Hepatocyte (in vitro differentiated cells): ENCODE results near the gene CRKL. TPM values are rescaled to one million over a fixed set of nuclear protein-coding genes. Genes with fewer than 3 reads are reported as not detected.

Source experiments
- DNase-seq: peaks from one replicate; pipeline ENCODE4 v3.0.0-alpha.2; 2016; ENCODE audit warnings: low spot score
- H2AFZ ChIP-seq: fragments of 200-600 bp; sonication (generic); 2 replicates; pipeline ENCODE4 v1.6.0; 2016; ENCODE audit warnings: antibody characterized with exemption, mild to moderate bottlenecking
- H3K27ac ChIP-seq: fragments of 200-600 bp; sonication (generic); 2 replicates; pipeline ENCODE4 v1.5.1; 2016; ENCODE audit warnings: mild to moderate bottlenecking
- H3K27me3 ChIP-seq: fragments of 200-600 bp; sonication (generic); 2 replicates; pipeline ENCODE4 v1.6.1; 2016
- H3K36me3 ChIP-seq: fragments of 200-600 bp; sonication (generic); replicated peaks from 2 replicates; pipeline ENCODE4 v1.5.1; 2016; ENCODE audit warnings: low read depth; ENCODE audit not compliant: insufficient read depth
- H3K4me1 ChIP-seq: fragments of 200-600 bp; sonication (generic); 2 replicates; pipeline ENCODE4 v1.5.1; 2016; ENCODE audit warnings: mild to moderate bottlenecking, moderate library complexity; ENCODE audit not compliant: insufficient read depth
- H3K4me2 ChIP-seq: fragments of 200-600 bp; sonication (generic); 2 replicates; pipeline ENCODE4 v1.6.0; 2016
- H3K4me3 ChIP-seq: fragments of 200-600 bp; sonication (generic); 2 replicates; pipeline ENCODE4 v1.5.1; 2016; ENCODE audit warnings: mild to moderate bottlenecking
- H3K79me2 ChIP-seq: fragments of 200-600 bp; sonication (generic); 2 replicates; pipeline ENCODE4 v1.6.0; 2017; ENCODE audit warnings: mild to moderate bottlenecking
- H3K9me2 ChIP-seq: fragments of 200-600 bp; sonication (generic); replicated peaks from 2 replicates; pipeline ENCODE4 v1.6.0; 2017; ENCODE audit warnings: mild to moderate bottlenecking; ENCODE audit not compliant: insufficient read depth
- H3K9me3 ChIP-seq: fragments of 200-600 bp; sonication (generic); 2 replicates; pipeline ENCODE4 v1.5.1; 2016; ENCODE audit warnings: low read depth, mild to moderate bottlenecking
- H4K20me1 ChIP-seq: fragments of 200-600 bp; sonication (generic); 2 replicates; pipeline ENCODE4 v1.6.0; 2016; ENCODE audit warnings: mild to moderate bottlenecking; ENCODE audit not compliant: insufficient read depth, poor library complexity, severe bottlenecking
- CTCF ChIP-seq: fragments of 200-600 bp; sonication (generic); IDR thresholded peaks from 2 replicates; pipeline ENCODE4 v1.5.1; 2016; ENCODE audit warnings: antibody characterized with exemption, mild to moderate bottlenecking; ENCODE audit not compliant: poor library complexity
- EZH2 ChIP-seq: fragments of 200-600 bp; sonication (generic); IDR thresholded peaks from 2 replicates; pipeline ENCODE4 v1.6.1; 2016; ENCODE audit warnings: antibody characterized with exemption, mild to moderate bottlenecking, borderline replicate concordance
- EZH2phosphoT487 ChIP-seq: fragments of 200-600 bp; sonication (generic); IDR thresholded peaks from one replicate; pipeline ENCODE4 v1.6.1; 2018; ENCODE audit warnings: antibody characterized with exemption, mild to moderate bottlenecking, low read depth, moderate library complexity; ENCODE audit not compliant: unreplicated experiment, severe bottlenecking
- WGBS: methylation state at CpG from one replicate; pipeline ENCODE4 v1.1.6; 2016; ENCODE audit warnings: low lambda C conversion rate; ENCODE audit errors: missing lambda C conversion rate; 5-methylcytosine and 5-hydroxymethylcytosine counted together
- polyA plus RNA-seq: library from polyadenylated mRNA; unstranded; fragments of >200 nt; fragmentation: Nextera tagmentation; extraction: Ambion mirVana; gene quantifications from 2 replicates; pipeline ENCODE4 v1.2.1, GENCODE V29; 2016
- total RNA-seq: library from RNA; depleted of rRNA; stranded (reverse); fragments of >200 nt; gene quantifications from 2 replicates; pipeline ENCODE4 v1.2.3, GENCODE V29; 2014

The CRKL gene
- total and polyA plus RNA-seq, 2 experiments from 2014 or later, result 31.8 to 49.2 TPM

DNA sequence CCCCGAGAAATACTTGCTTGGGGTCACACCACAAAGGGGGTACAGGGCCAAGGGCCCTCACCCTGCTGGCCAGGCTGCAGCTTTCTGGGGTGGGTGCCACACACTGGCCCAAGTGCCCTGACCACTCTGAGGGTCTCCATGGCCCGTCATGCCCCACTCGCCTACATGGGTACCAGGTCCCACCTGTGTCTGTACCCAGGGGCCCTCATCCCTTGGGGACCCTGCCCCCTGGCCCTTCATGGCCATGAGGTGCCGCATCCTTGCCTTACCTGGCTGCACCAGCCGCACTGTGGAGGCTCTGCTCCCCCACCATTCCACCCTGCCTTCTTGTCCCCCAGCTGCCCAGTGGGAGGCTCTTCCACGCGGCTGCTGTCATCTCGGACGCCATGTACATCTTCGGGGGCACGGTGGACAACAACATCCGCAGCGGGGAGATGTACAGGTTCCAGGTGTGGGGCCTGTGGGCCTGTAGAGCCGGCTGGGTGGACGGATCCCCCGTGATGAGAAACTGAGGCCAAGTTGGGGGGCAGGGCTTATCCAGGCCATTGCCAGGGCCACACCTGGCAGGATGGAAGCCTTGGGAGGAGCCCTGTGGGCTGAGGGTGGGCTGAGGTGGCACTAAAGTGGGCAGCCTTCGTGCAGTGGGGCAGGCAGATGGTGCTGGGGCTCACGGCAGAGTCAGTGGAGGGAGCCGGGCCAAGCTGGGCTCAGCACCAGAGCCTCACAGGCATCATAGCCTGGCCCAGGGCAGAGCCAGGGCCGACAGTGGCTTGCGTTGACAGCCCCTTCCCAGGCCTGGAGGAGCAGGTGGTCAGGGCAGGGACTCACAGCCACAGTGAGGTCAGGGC, 75.5 kb downstream of the CRKL start:
- H3K27ac ChIP-seq, result no peak overlapping the region
- H3K27me3 ChIP-seq, result no peaks in the 10 kb centered on the region
- DNase-seq, result no peak
- H3K4me3 ChIP-seq, result no peak overlapping the region
- no peaks in the 10 kb centered on the region for H3K4me1 ChIP-seq
- TF ChIP-seq EZH2 (no peak), EZH2phosphoT487 (no peak), CTCF (no peak)
- H4K20me1 ChIP-seq, result no peaks in the 10 kb centered on the region
- no peaks in the 10 kb centered on the region for H3K9me2 ChIP-seq
- no peak overlapping the region for H2AFZ ChIP-seq
- no peak overlapping the region for H3K4me2 ChIP-seq
- 92% methylated on average over 21 of the region's 21 CpGs for WGBS
- no peaks in the 10 kb centered on the region for H3K36me3 ChIP-seq
- H3K9me3 ChIP-seq, result no peaks in the 10 kb centered on the region
- no peaks in the 10 kb centered on the region for H3K79me2 ChIP-seq

DNA sequence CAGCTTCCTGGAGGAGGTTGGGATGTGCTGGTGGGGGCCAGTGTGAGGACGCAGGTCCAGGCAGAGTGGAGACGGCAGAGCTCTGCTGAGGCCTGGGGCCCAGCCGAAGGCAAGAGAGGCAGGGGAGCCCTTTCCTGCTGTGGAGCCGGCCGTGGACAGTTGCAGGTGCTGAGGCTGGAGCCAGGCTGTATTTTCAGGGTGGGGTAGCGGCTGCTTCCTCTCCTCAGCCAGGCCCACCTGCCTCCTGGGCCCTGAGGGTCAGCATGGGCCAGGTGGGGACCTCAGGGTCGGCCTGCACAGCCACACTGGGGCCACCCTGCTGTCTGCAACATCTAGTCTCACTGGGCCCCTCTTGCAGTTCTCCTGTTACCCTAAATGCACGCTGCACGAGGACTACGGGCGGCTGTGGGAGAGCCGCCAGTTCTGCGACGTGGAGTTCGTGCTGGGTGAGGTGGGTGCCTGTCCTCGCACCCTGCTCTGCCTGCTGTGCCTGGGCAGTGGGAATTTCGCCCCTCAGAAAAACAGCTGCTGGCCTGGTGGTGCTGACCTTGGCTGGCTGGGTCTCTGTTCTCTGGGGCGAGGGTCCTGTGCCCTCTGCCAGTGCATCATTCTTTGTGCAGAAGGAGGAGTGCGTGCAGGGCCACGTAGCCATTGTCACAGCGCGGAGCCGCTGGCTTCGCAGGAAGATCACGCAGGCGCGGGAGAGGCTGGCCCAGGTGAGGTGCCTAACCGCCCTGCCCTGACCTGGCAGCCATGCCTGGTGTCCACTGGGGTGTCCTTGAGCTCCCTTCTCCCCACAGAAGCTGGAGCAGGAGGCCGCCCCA, 76.3 kb downstream of the CRKL start:
- H3K9me2 ChIP-seq, result no peaks in the 10 kb centered on the region
- no peak overlapping the region for H3K4me2 ChIP-seq
- H3K4me1 ChIP-seq, result no peaks in the 10 kb centered on the region
- no peak for DNase-seq
- H3K36me3 ChIP-seq, result no peaks in the 10 kb centered on the region
- H3K27ac ChIP-seq, result no peak overlapping the region
- 97% methylated on average over 29 of the region's 29 CpGs for WGBS
- no peaks in the 10 kb centered on the region for H3K79me2 ChIP-seq
- no peak overlapping the region for H3K4me3 ChIP-seq
- TF ChIP-seq CTCF, result no peak
- no peak for TF ChIP-seq EZH2
- no peak for TF ChIP-seq EZH2phosphoT487
- H3K27me3 ChIP-seq, result no peaks in the 10 kb centered on the region
- H3K9me3 ChIP-seq, result no peaks in the 10 kb centered on the region
- H2AFZ ChIP-seq, result no peak overlapping the region
- no peaks in the 10 kb centered on the region for H4K20me1 ChIP-seq

- DNase-seq, result no peak
These were observed 77.1 kb downstream of the CRKL start for GRCh38 chr22:20994128-20994901.

More at GRCh38 chr22:20994128-20994901, 77.1 kb downstream of the CRKL start:
- no peaks in the 10 kb centered on the region for H3K79me2 ChIP-seq
- H3K4me3 ChIP-seq, result no peak overlapping the region
- H3K9me2 ChIP-seq, result no peaks in the 10 kb centered on the region
- H4K20me1 ChIP-seq, result no peaks in the 10 kb centered on the region
- H3K27ac ChIP-seq, result no peak overlapping the region
- H2AFZ ChIP-seq, result no peak overlapping the region
- no peaks in the 10 kb centered on the region for H3K36me3 ChIP-seq
- H3K4me2 ChIP-seq, result no peak overlapping the region
- no peaks in the 10 kb centered on the region for H3K9me3 ChIP-seq
- no peaks in the 10 kb centered on the region for H3K27me3 ChIP-seq
- TF ChIP-seq EZH2, result no peak
- TF ChIP-seq CTCF, result no peak
- no peak for TF ChIP-seq EZH2phosphoT487
- H3K4me1 ChIP-seq, result no peaks in the 10 kb centered on the region
- WGBS, result 93% methylated on average over 25 of the region's 30 CpGs
